MCF 10A (cell line): ENCODE data around the gene IRX2. TPM values are rescaled to one million over a fixed set of nuclear protein-coding genes. Genes with fewer than 3 reads are reported as not detected.
A peak's percentile ranks its signal among the peaks of the same experiment; 100 is the strongest.

ENCODE experiments used
- BruUV-seq: library from RNA; stranded (reverse); fragments of 400-500 nt; replicated peaks from 2 replicates; lab custom pipeline; 2021; lab: Mats Ljungman, UMichigan
- CTCF ChIA-PET: fragments of 300-600 bp; sonication (Branson Sonifier 250); formaldehyde crosslinking; extraction: SDS; loops from one replicate; lab custom pipeline; 2021; ENCODE audit warnings: antibody characterized with exemption, inconsistent platforms; lab: Yijun Ruan, JAX
- POLR2A ChIA-PET: fragments of 300-600, 350-650 bp; sonication (Branson Sonifier 250); formaldehyde crosslinking; extraction: SDS; loops from one replicate; lab custom pipeline; 2020; ENCODE audit warnings: antibody characterized with exemption, inconsistent platforms; lab: Yijun Ruan, JAX
- DNase-seq: peaks from one replicate; pipeline ENCODE4 v3.0.0-alpha.2; 2018; ENCODE audit not compliant: unreplicated experiment
- H3K27ac Mint-ChIP-seq: one replicate; pipeline ENCODE4 v1.8.0; 2022; ENCODE audit warnings: mild to moderate bottlenecking, low read depth, mixed read lengths; ENCODE audit not compliant: unreplicated experiment
- H3K27me3 Mint-ChIP-seq: one replicate; pipeline ENCODE4 v1.8.0; 2022; ENCODE audit warnings: mixed read lengths; ENCODE audit not compliant: insufficient read depth, unreplicated experiment
- H3K36me3 Mint-ChIP-seq: one replicate; pipeline ENCODE4 v1.8.0; 2022; ENCODE audit warnings: mild to moderate bottlenecking, moderate library complexity, mixed read lengths; ENCODE audit not compliant: insufficient read depth, unreplicated experiment
- H3K4me1 Mint-ChIP-seq: one replicate; pipeline ENCODE4 v1.8.0; 2022; ENCODE audit warnings: mixed read lengths; ENCODE audit not compliant: insufficient read depth, unreplicated experiment
- H3K4me3 Mint-ChIP-seq: one replicate; pipeline ENCODE4 v1.8.0; 2022; ENCODE audit warnings: mild to moderate bottlenecking, moderate library complexity, mixed read lengths; ENCODE audit not compliant: unreplicated experiment
- H3K9me3 Mint-ChIP-seq: one replicate; pipeline ENCODE4 v1.8.0; 2022; ENCODE audit warnings: mixed read lengths; ENCODE audit not compliant: unreplicated experiment
- CTCF ChIP-seq: fragments of 200-600 bp; IDR thresholded peaks from one replicate; pipeline ENCODE4 v1.8.0; 2022; ENCODE audit warnings: antibody characterized with exemption, mild to moderate bottlenecking; ENCODE audit not compliant: unreplicated experiment
- intact Hi-C: fragments of 100-400 bp; cut with micrococcal nuclease; formaldehyde crosslinking; loops from 2 replicates; pipeline ENCODE4 v1.14.1; 2022
- total RNA-seq: library from RNA; stranded (reverse); gene quantifications from 2 replicates; pipeline ENCODE4 v1.2.3, GENCODE V29; 2022

The IRX2 gene
- total RNA-seq, 1 experiment from 2014 or later: 43.4 TPM

DNA sequence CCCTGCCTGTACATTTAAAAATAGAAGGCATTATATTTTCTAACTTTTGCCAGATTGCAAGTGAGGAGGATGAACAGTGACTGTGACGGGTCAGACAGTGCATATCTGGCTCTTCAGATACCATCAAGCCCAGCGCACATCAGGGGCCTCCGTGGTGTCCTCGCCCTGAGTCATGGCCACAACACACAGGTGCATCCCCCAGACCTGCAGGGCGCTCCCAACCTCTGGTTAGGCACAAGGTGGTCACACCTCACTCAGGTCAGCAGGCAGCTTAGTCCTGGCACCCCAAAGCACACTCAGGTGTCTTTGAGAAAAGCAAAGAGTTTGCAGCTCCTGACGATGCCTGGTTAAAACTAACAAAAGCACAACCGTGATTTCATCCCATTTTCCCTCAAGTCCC, 28.6 kb downstream of the IRX2 start:
- no peaks in the 10 kb centered on the region for H3K27me3 Mint-ChIP-seq
- H3K9me3 Mint-ChIP-seq: no peaks in the 10 kb centered on the region
- ChIA-PET CTCF (no interaction called here), POLR2A (interaction anchor here (0.7 kb wide), 1 partner anchor 14 kb away, joined by 3 read pairs; no protein-coding TSS in a partner anchor)
- H3K4me3 Mint-ChIP-seq: no peak overlapping the region
- peaks cover 4% of the 10 kb centered on the region for H3K36me3 Mint-ChIP-seq
- no TSS peak for BruUV-seq
- TF ChIP-seq CTCF: no peak
- no peak for DNase-seq
- no peak overlapping the region for H3K27ac Mint-ChIP-seq
- peaks cover 11% of the 10 kb centered on the region for H3K4me1 Mint-ChIP-seq
- intact Hi-C loops: no loop called here

DNA sequence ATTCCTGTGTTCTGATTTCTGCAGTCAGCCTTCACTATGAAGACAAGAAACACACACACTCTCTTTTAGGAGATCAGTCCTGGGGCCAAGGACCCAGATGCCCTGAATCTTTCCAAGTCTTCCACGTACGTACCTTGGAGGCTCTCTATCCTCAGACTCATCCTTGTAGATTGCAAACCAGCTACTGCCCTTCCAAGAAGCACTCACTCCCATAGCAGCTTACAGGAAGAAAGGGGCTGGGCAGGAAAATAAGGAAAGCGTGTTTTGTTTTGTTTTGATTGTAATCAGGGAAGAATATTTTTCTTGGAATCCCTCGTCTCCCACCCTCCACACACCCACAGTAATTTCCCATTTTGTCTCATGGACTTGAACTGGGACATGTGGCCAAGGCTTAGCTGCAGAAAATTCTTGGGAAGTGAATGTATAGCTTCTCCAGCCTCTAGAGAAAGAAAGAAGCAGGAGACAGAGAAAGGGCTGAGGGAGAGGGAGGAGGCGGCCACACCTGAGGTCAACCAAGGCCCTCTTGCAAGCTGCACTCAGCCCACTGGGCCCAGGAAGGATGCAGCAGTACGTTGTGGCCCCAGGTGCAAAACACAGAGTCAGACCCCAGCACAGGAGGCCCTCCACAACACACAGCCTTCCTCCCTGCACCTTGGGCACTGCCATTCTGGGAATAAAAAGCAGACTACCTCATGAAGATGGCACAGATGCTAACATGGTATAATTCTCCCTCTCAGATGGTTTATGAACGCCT, 29.9 kb downstream of the IRX2 start:
- TF ChIP-seq CTCF: no peak
- Mint-ChIP-seq H3K9me3 (no peaks in the 10 kb centered on the region), H3K4me3 (no peak overlapping the region), H3K36me3 (peaks cover 4% of the 10 kb centered on the region), H3K27me3 (no peaks in the 10 kb centered on the region), H3K4me1 (peaks cover 23% of the 10 kb centered on the region), H3K27ac (peak overlapping the region; percentile 47)
- intact Hi-C loops: no loop called here
- no TSS peak for BruUV-seq
- peak; percentile 35 for DNase-seq
- ChIA-PET CTCF (interaction anchor here (0.8 kb wide), 1 partner anchor 13 kb away, joined by 3 read pairs; no protein-coding TSS in a partner anchor), POLR2A (interaction anchor here (1.0 to 1.3 kb wide), 4 partner anchors 11 to 36 kb away, joined by 3 to 4 read pairs (median 3); no protein-coding TSS in a partner anchor)

DNA sequence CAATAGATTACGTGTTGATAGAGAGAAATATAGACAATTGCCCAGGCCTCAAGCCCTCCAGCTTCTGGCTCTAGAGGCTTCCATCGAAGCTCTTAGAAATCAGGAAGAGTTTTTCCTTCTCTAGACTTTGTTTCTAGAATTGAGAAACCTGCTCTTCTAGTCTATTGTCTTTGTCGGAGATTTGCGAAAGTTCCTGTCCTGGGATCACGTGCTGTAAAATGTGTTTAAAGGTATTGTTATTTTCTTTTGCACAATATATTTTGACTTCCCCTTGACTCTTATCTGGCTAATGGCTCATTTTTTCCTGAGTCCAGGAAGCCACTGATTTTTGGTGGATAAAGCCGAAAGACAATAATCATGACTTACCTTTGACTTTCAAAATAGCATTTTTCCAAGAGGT, 32.1 kb downstream of the IRX2 start:
- BruUV-seq: no TSS peak
- H3K4me3 Mint-ChIP-seq: no peak overlapping the region
- peaks cover 4% of the 10 kb centered on the region for H3K36me3 Mint-ChIP-seq
- intact Hi-C loops: no loop called here
- ChIA-PET CTCF (interaction anchor here (0.6 to 1.1 kb wide), 2 partner anchors 13 to 31 kb away, joined by 3 read pairs; no protein-coding TSS in a partner anchor), POLR2A (no interaction called here)
- no peaks in the 10 kb centered on the region for H3K9me3 Mint-ChIP-seq
- no peaks in the 10 kb centered on the region for H3K27me3 Mint-ChIP-seq
- TF ChIP-seq CTCF: no peak
- H3K4me1 Mint-ChIP-seq: peaks cover 38% of the 10 kb centered on the region
- H3K27ac Mint-ChIP-seq: no peak overlapping the region
- DNase-seq: no peak

GRCh38 chr5:2718115-2718514, 33.4 kb downstream of the IRX2 start:
- Mint-ChIP-seq H3K4me3 (no peak overlapping the region), H3K27ac (no peak overlapping the region), H3K36me3 (peaks cover 4% of the 10 kb centered on the region), H3K27me3 (no peaks in the 10 kb centered on the region), H3K4me1 (peaks cover 38% of the 10 kb centered on the region), H3K9me3 (no peaks in the 10 kb centered on the region)
- BruUV-seq: no TSS peak
- ChIA-PET CTCF (interaction anchor here (0.6 kb wide), 2 partner anchors 179 to 1323 kb away, joined by 3 to 4 read pairs; no protein-coding TSS in a partner anchor), POLR2A (no interaction called here)
- DNase-seq: no peak
- intact Hi-C loops: no loop called here
- no peak for TF ChIP-seq CTCF
